GM20000 (cell line): ENCODE measurements around the gene PHF2.
A peak's percentile ranks its signal among the peaks of the same experiment; 100 is the strongest.

Experiments
- DNase-seq: peaks from one replicate; pipeline ENCODE4 v3.0.0; 2012; ENCODE audit warnings: low spot score
- TF ChIP-seq, protein P1 (sequence below): IDR thresholded peaks from 2 replicates; pipeline ENCODE4 v1.5.1; 2012; ENCODE audit warnings: mild to moderate bottlenecking, control low read depth; ENCODE audit errors: extremely low read depth, missing control alignments

Gene PHF2

DNA sequence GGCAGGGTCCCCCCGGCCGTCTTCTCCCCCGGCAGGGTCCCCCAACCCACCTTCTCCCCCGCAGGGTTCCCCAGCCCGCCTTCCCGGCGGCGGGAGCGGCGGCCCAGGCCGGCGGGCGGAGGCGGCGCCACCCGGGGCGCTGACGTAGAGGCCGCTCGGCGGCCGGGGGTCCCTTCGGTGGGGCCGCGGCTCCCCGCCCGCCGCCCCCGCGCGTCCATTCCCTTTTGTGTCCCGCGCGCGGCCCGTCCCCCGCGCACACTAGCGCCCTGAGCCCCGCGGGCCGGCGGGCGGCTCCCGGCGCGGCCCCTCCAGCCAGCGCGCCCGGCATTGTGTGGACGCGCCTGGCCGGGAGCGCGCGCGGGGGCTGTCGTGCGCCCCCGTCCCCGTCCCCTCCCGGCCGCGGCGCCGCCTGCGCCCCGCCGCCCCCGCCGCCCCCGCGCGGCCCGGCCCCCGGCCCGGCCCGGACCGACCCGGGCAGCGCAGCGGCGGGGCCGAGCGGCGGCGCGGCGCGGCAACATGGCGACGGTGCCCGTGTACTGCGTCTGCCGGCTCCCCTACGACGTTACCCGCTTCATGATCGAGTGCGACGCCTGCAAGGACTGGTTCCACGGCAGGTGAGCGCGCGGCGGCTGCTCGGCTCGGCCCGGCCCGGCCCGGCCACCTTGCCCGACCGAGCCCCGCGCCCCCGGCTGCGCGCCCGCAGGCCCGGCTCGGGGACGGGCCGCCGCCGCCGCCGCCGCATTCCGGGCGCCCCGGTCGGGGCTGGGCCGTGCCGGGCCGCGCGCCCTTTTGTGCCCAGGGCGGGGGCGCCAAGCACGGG is at the start of gene PHF2:
Gene PHF2 (plus strand): TSS at position 327 of the 820 bp plus-strand sequence. CDS start 190 bp downstream, at position 517.
- TF ChIP-seq, protein P1, sequence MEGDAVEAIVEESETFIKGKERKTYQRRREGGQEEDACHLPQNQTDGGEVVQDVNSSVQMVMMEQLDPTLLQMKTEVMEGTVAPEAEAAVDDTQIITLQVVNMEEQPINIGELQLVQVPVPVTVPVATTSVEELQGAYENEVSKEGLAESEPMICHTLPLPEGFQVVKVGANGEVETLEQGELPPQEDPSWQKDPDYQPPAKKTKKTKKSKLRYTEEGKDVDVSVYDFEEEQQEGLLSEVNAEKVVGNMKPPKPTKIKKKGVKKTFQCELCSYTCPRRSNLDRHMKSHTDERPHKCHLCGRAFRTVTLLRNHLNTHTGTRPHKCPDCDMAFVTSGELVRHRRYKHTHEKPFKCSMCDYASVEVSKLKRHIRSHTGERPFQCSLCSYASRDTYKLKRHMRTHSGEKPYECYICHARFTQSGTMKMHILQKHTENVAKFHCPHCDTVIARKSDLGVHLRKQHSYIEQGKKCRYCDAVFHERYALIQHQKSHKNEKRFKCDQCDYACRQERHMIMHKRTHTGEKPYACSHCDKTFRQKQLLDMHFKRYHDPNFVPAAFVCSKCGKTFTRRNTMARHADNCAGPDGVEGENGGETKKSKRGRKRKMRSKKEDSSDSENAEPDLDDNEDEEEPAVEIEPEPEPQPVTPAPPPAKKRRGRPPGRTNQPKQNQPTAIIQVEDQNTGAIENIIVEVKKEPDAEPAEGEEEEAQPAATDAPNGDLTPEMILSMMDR = no peak
- peak; percentile 87 for DNase-seq

DNA sequence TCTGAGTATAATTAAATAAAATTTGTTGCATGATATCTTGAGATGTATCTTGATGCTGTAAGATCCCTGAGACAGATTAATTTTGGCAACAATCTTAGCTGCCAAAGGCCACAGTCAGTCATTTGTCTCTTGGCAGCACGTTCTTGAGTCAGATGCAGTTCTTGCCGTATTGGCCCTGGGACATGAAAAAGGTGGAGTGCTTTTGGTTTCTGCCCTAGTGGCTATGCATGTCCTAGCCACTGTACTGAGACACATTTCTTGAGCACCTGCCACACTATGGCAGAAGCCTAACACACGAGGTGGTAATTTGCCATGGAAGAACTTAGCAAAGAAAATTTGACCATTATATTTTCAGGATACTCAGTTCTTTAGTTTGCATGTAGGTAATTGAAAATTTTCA is 45.0 kb upstream of the PHF2 start:
- TF ChIP-seq, protein P1 = no peak
- no peak for DNase-seq

DNA sequence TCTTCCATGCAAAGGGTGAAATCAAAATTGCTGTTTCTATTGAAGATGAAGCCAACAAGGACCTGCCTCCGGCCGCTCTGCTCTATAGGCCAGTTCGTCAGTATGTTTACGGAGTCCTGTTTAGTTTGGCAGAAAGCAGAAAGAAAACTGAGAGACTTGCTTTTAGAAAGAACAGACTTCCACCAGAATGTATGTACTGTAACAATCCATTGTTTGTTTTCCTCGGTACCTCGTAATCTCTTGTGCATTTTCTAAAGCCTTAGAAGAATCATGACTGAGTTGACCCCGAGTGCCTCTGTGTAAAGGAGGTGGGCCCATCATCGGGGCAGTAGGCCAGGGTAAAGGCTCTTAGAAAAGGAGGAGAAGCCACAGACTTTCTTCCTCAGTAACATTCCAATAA is 44.2 kb upstream of the PHF2 start:
- no peak for DNase-seq
- TF ChIP-seq, protein P1 = no peak

GRCh38 chr9:93533863-93534262 is 42.5 kb upstream of the PHF2 start:
- TF ChIP-seq, protein P1 = no peak

DNA sequence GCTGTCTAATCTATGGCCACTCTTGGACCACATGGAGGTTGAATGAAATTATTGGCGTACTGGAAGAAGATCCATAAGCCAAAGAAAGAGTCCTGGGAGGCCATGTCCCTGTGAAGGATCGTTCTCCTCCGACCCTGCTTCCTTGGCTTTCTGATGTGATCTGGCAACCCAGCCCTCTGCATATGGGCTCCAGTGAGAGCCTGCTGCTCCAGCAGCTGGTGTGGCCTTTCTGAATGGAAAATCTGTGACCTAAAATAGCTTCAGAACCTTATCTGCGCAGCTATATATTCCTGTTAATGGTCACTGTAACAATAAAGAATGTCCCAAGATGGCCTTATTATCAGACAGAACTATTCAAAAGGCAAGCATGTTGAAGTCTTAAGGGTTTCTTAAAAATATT is 40.2 kb upstream of the PHF2 start:
- no peak for DNase-seq
- TF ChIP-seq, protein P1 = no peak

More at GRCh38 chr9:93533863-93534262, 42.5 kb upstream of the PHF2 start:
- DNase-seq = no peak

GRCh38 chr9:93536874-93537273 is 39.5 kb upstream of the PHF2 start:
- no peak for DNase-seq
- TF ChIP-seq, protein P1 = no peak

- DNase-seq = no peak
- TF ChIP-seq, protein P1 = no peak
Observed at GRCh38 chr9:93540305-93540704, 36.1 kb upstream of the PHF2 start.
